HepG2 (cell line): ENCODE results near the gene PDE9A.

Experiments
- E2F1 ChIP-seq: sonication (generic); formaldehyde crosslinking; IDR thresholded peaks from 2 replicates; pipeline ENCODE4 v1.5.0; 2020; ENCODE audit warnings: missing genetic modification reagents
- ELF1 ChIP-seq: sonication (generic); formaldehyde crosslinking; IDR thresholded peaks from 2 replicates; pipeline ENCODE4 v1.4.0; 2020; ENCODE audit warnings: missing genetic modification reagents
- GABPB1 ChIP-seq: IDR thresholded peaks from 2 replicates; pipeline ENCODE4 v1.6.1; 2016; ENCODE audit warnings: mild to moderate bottlenecking, missing genetic modification reagents, moderate library complexity, missing compliant biosample characterization
- MIER2 ChIP-seq: IDR thresholded peaks from 2 replicates; pipeline ENCODE4 v1.6.1; 2016; ENCODE audit warnings: missing biosample characterization, missing genetic modification reagents
- SMARCC2 ChIP-seq: fragments of 450-650 bp; IDR thresholded peaks from 2 replicates; pipeline ENCODE4 v1.6.1; 2017; ENCODE audit warnings: antibody characterized with exemption, mild to moderate bottlenecking
- TAF1 ChIP-seq: sonication (generic); formaldehyde crosslinking; IDR thresholded peaks from 2 replicates; pipeline ENCODE4 v1.4.0; 2020; ENCODE audit warnings: missing genetic modification reagents
- XBP1 ChIP-seq: sonication (generic); formaldehyde crosslinking; IDR thresholded peaks from 2 replicates; pipeline ENCODE4 v1.5.0; 2020; ENCODE audit warnings: missing genetic modification reagents
- ZNF891 ChIP-seq: sonication (generic); formaldehyde crosslinking; IDR thresholded peaks from 2 replicates; pipeline ENCODE4 v1.5.0; 2020; ENCODE audit warnings: mild to moderate bottlenecking, missing genetic modification reagents
- ZSCAN29 ChIP-seq: sonication (generic); formaldehyde crosslinking; conservative IDR thresholded peaks from 2 replicates; pipeline ENCODE4 v1.4.0; 2020; ENCODE audit warnings: mild to moderate bottlenecking, missing genetic modification reagents
- TF ChIP-seq, protein P1 (sequence below): sonication (generic); formaldehyde crosslinking; IDR thresholded peaks from 2 replicates; pipeline ENCODE4 v1.8.0; 2022; ENCODE audit warnings: mild to moderate bottlenecking, missing genetic modification reagents, borderline replicate concordance

DNA sequence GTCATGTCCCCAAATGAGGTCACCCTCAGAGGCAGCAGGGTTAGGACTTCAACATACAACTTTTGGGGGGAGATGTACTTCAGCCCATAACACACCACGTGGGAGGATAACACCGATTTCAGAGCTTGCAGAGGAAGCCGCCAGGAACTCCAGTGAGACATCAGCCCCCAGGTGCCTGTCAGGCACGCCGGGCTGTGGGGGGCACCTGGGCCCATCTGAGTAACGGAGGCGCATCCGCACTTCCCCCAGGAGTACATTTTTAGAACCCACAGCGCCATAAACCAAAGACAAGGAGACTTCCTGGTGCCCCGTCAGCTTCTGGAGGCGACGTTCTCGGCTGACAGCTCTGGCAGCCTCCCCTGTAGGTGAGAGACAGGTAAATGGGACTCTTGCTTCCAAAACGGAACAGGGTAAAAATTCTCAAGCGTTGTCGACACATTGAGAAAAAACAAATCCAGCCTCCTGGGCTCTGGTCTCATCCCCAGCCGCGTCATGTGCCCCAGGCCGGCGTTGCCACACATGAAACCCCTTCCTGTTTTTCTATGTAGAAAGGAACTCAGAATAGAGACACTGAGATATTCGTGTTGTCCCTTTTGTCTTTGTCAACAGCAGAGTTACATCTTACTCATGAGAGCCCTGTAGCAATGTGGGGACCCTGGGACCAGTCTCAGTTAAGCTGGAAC lies 93.3 kb downstream of the PDE9A start:
- no peak for TF ChIP-seq E2F1 (CRISPR knock-in tag)
- TF ChIP-seq ZNF891 (CRISPR knock-in tag) = no peak
- no peak for TF ChIP-seq GABPB1
- TF ChIP-seq ELF1 (CRISPR knock-in tag) = no peak
- no peak for TF ChIP-seq XBP1 (CRISPR knock-in tag)
- no peak for TF ChIP-seq SMARCC2
- TF ChIP-seq, protein P1, sequence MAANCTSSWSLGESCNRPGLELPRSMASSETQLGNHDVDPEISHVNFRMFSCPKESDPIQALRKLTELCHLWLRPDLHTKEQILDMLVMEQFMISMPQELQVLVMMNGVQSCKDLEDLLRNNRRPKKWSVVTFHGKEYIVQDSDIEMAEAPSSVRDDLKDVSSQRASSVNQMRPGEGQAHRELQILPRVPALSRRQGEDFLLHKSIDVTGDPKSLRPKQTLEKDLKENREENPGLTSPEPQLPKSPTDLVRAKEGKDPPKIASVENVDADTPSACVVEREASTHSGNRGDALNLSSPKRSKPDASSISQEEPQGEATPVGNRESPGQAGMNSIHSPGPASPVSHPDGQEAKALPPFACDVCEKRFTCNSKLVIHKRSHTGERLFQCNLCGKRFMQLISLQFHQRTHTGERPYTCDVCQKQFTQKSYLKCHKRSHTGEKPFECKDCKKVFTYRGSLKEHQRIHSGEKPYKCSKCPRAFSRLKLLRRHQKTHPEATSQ (CRISPR knock-in tag) = no peak
- no peak for TF ChIP-seq MIER2
- no peak for TF ChIP-seq ZSCAN29 (CRISPR knock-in tag)
- no peak for TF ChIP-seq TAF1 (CRISPR knock-in tag)
